ENCODE results near the gene DLEC1.

- TF ChIP-seq CTCF (IDR thresholded peaks at IDR 0.05; ENCODE audit: insufficient read depth, low read length, poor library complexity, severe bottlenecking) (no peak), EZH2phosphoT487 (conservative IDR thresholded peaks at IDR 0.05; ENCODE audit: low read length) (no peak)
Observed at GRCh38 chr3:38154033-38154494, 115.1 kb downstream of the DLEC1 start.

Data from SU-DHL-6 (cell line).